Lower leg skin (tissue), 4 donors: ENCODE data around the gene FRS2. TPM values are rescaled to one million over a fixed set of nuclear protein-coding genes. Genes with fewer than 3 reads are reported as not detected.

Experiments used
- DNase-seq, 2 donors: peaks; one replicate each; pipeline ENCODE4 v3.0.0-alpha.2; 2019; ENCODE audit warnings: low spot score in 2 of 2
- H3K4me3 ChIP-seq: fragments of 200-600 bp; sonication (generic); 2 replicates; pipeline ENCODE4 v1.5.1; 2017; ENCODE audit warnings: mild to moderate bottlenecking, low read depth; ENCODE audit not compliant: poor library complexity, severe bottlenecking
- CTCF ChIP-seq, 3 donors: fragments of 450-650 bp; IDR thresholded peaks; one replicate each; pipeline ENCODE4 v1.5.1; 2016; ENCODE audit warnings: antibody characterized with exemption in 3 of 3, mild to moderate bottlenecking in 3 of 3, moderate library complexity in 2 of 3
- POLR2A ChIP-seq, 2 donors: fragments of 450-650 bp; IDR thresholded peaks; one replicate each; pipeline ENCODE4 v1.6.1; 2016 to 2017; ENCODE audit warnings: antibody characterized with exemption in 2 of 2, mild to moderate bottlenecking in 1 of 2, moderate library complexity in 1 of 2
- WGBS, 2 donors: methylation state at CpG; one replicate each; pipeline ENCODE4 v1.1.5; 2018; 5-methylcytosine and 5-hydroxymethylcytosine counted together
- intact Hi-C: fragments of 100-400 bp; cut with DNase I; formaldehyde crosslinking; loops from one replicate; pipeline ENCODE4 v1.15.0; 2023; ENCODE audit warnings: low total_unique reads
- total RNA-seq, 4 donors: library from RNA; depleted of rRNA; stranded (reverse); fragments of >200 nt; gene quantifications; one replicate each; pipeline ENCODE4 v1.1.0, GENCODE V29; 2016

The FRS2 gene
- total RNA-seq, 4 donors from 2014 or later: 33.7 to 64.7 (median 43.5) TPM

GRCh38 chr12:69479675-69480074 lies 9.5 kb downstream of the FRS2 start:
- no peak for DNase-seq
- TF ChIP-seq CTCF (IDR thresholded peaks at IDR 0.05) (no peak), POLR2A (IDR thresholded peaks at IDR 0.05) (no peak)
- H3K4me3 ChIP-seq: no peak overlapping the region
- intact Hi-C loops: no loop called here
- 96 to 98% methylated on average over 2 of the region's 2 CpGs for WGBS, 2 donors

- 94 to 95% methylated on average over 4 of the region's 4 CpGs for WGBS, 2 donors
- no peak for DNase-seq
- intact Hi-C loops: no loop called here
- TF ChIP-seq POLR2A (IDR thresholded peaks at IDR 0.05) (no peak), CTCF (IDR thresholded peaks at IDR 0.05) (no peak)
- H3K4me3 ChIP-seq: no peak overlapping the region
These were observed 10.5 kb downstream of the FRS2 start for GRCh38 chr12:69480698-69481097.

- DNase-seq: no peak
- intact Hi-C loops: no loop called here
- TF ChIP-seq CTCF (IDR thresholded peaks at IDR 0.05): no peak
- no peak overlapping the region for H3K4me3 ChIP-seq
These were observed 10.9 kb downstream of the FRS2 start for GRCh38 chr12:69481133-69481532.

GRCh38 chr12:69483700-69484099 lies 13.5 kb downstream of the FRS2 start:
- no peak for TF ChIP-seq CTCF (IDR thresholded peaks at IDR 0.05)
- no peak for TF ChIP-seq POLR2A (IDR thresholded peaks at IDR 0.05)
- 98 to 100% methylated on average over 1 of the region's 1 CpG for WGBS, 2 donors
- no peak overlapping the region for H3K4me3 ChIP-seq
- intact Hi-C loops: no loop called here
- no peak for DNase-seq

DNA sequence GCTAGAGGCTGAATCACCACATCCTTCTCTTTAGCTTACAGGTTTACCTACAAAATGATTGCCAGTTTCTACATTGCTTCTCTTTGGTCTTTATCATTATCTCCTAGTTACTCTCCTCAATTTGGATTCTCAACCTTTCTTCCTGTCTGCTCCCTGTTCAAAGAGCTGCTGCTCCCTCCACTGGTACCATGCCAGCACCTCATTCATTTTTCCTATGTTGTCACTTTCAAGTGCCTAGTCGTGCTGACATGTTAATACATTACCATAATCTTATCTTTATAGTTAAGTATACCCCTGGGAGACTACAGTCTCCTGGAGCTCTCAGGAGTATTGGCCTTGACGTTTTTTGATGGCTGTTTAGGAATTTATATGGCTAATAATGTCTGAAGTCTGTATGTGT lies 14.2 kb downstream of the FRS2 start:
- no peak for DNase-seq
- no peak for TF ChIP-seq POLR2A (IDR thresholded peaks at IDR 0.05)
- TF ChIP-seq CTCF (IDR thresholded peaks at IDR 0.05): no peak
- intact Hi-C loops: no loop called here
- 26 to 30% methylated on average over 2 of the region's 2 CpGs for WGBS, 2 donors
- H3K4me3 ChIP-seq: no peak overlapping the region

DNA sequence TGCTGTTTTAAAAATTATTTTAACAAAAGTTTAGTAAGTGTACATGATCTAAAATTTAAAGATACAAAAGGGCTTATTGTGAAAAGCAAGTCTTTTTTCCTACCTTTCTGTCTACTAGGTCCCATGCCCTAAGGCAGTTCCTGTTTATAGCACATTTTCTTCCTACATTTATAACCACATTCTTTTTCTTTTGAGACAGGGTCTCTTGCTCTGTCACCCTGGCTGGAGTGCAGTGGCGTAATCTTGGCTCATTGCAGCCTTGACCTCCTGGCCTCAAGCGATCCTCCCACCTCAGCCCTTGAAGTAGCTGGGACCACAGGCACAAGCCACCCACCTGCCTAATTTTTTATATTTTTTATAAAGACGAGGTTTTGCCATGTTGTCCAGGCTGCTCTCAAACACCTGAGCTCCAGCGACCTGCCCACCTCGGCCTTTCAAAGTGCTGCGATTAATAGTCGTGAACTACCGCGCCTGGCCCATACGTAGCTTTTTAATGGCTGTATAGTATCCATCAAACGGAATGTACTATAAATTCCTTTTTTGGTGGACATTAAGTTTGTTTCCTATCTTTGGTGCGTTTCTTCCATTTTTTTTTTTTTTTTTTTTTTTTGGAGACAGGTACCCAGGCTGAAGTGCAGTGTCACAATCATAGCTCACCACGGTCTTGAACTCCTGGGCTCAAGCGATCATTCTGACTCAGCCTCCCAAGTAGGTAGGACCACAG lies 20.9 kb downstream of the FRS2 start:
- WGBS, 2 donors: 93 to 95% methylated on average over 14 of the region's 14 CpGs
- DNase-seq: no peak
- TF ChIP-seq CTCF (IDR thresholded peaks at IDR 0.05) (no peak), POLR2A (IDR thresholded peaks at IDR 0.05) (no peak)
- intact Hi-C loops: no loop called here
- H3K4me3 ChIP-seq: no peak overlapping the region
